ENCODE data around the gene CNTN4. TPM values are rescaled to one million over a fixed set of nuclear protein-coding genes. Genes with fewer than 3 reads are reported as not detected.
"Not testable (repeated sequence)": the region's sequence is repeated elsewhere in the genome, so short reads cannot be mapped to it uniquely, and the experiment has no call there.

Gene CNTN4
- total RNA-seq, 1 experiment from 2014 or later = 0.12 TPM

DNA sequence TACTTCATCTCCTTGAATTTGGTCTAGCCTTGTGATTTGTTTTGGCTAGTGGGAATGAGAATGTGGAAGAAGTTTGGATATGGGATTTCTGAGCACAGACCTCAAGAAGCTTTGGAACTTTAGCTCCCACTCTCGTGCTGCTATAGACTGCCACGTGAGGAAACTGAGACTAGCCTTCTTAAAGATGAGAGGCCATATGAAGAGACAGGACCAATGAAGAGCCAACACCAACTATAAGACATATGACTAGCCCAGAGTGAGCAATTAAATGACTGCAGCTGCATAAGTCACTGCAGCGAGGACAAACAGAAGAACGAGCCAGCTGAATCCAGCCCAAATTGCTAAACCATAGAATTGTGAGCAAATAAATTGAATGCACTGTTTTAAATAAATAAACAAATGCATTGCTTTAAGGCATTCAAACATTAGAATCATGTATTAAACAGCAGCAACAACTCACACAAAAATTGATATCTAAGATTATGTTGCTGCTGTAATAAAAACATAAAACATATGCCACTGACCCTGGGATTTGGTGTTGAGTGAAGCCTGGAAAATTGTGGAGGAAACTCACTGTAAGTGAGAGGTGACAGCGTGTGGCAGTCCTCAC is 15.7 kb upstream of the CNTN4 start:
- CTCF ChIA-PET = interaction anchor here (0.7 kb wide), 1 partner anchor 19 kb away, joined by 3 read pairs; no protein-coding TSS in a partner anchor
- H3K4me1 Mint-ChIP-seq (ENCODE audit: insufficient read depth, unreplicated experiment) = no peaks in the 10 kb centered on the region
- H3K27ac Mint-ChIP-seq (ENCODE audit: low read depth, unreplicated experiment) = no peak overlapping the region
- peaks cover 9% of the 10 kb centered on the region for H3K9me3 Mint-ChIP-seq (ENCODE audit: unreplicated experiment)
- intact Hi-C loops (cut with micrococcal nuclease) = no loop called here
- no peaks in the 10 kb centered on the region for H3K36me3 Mint-ChIP-seq (ENCODE audit: insufficient read depth, unreplicated experiment)
- BruUV-seq (replicated peaks) = no TSS peak
- no peaks in the 10 kb centered on the region for H3K27me3 Mint-ChIP-seq (ENCODE audit: insufficient read depth, unreplicated experiment)
- H3K4me3 Mint-ChIP-seq (ENCODE audit: unreplicated experiment) = no peak overlapping the region
- TF ChIP-seq, protein P1, sequence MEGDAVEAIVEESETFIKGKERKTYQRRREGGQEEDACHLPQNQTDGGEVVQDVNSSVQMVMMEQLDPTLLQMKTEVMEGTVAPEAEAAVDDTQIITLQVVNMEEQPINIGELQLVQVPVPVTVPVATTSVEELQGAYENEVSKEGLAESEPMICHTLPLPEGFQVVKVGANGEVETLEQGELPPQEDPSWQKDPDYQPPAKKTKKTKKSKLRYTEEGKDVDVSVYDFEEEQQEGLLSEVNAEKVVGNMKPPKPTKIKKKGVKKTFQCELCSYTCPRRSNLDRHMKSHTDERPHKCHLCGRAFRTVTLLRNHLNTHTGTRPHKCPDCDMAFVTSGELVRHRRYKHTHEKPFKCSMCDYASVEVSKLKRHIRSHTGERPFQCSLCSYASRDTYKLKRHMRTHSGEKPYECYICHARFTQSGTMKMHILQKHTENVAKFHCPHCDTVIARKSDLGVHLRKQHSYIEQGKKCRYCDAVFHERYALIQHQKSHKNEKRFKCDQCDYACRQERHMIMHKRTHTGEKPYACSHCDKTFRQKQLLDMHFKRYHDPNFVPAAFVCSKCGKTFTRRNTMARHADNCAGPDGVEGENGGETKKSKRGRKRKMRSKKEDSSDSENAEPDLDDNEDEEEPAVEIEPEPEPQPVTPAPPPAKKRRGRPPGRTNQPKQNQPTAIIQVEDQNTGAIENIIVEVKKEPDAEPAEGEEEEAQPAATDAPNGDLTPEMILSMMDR (IDR thresholded peaks at IDR 0.05; ENCODE audit: unreplicated experiment) = no peak
- POLR2A ChIA-PET = no interaction called here
- no peak for DNase-seq (ENCODE audit: unreplicated experiment)

GRCh38 chr3:2083558-2083957 is 15.1 kb upstream of the CNTN4 start:
- DNase-seq (ENCODE audit: unreplicated experiment); H3K4me1 Mint-ChIP-seq (ENCODE audit: insufficient read depth, unreplicated experiment); CTCF ChIA-PET; intact Hi-C loops (cut with micrococcal nuclease); BruUV-seq (replicated peaks); POLR2A ChIA-PET; H3K36me3 Mint-ChIP-seq (ENCODE audit: insufficient read depth, unreplicated experiment); H3K27me3 Mint-ChIP-seq (ENCODE audit: insufficient read depth, unreplicated experiment); H3K9me3 Mint-ChIP-seq (ENCODE audit: unreplicated experiment); H3K4me3 Mint-ChIP-seq (ENCODE audit: unreplicated experiment); H3K27ac Mint-ChIP-seq (ENCODE audit: low read depth, unreplicated experiment): not testable (repeated sequence)

DNA sequence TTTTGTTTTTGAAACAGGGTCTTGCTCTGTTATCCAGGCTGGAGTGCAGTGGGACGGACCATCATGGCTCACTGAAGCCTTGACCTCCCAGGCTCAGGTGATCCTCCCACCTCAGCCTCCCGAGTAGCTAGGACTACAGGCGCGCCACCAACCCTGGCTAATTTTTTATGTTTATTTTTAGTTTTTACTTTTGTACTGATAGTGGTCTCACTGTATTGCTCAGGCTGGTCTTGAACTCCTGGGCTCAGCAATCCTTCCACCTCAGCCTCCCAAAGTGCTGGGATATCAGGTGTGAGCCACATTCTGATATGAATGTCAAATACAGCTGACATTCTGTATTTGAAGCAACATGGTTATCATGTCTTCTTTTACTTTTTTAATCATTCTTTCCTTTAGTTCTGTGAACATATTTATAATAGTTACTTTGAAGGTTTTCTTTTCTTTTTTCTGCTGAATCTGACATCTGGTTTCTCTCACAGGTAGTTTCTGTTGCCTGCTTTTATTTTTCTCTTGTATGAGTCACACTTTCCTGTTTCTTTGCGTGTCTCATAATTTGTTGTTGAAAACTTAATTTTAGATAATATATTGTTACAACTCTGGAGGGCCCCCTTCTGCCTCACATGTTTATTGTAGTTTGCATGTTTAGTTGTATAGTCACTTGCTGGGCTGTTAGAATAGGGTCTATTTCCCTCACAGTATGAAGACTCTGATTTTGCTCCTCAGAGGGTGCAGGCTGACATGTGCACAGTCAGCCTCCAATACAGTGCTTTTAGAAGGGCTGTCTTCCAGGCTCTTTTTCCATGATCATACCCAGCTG is 8.4 kb upstream of the CNTN4 start:
- intact Hi-C loops (cut with micrococcal nuclease) = no loop called here

DNA sequence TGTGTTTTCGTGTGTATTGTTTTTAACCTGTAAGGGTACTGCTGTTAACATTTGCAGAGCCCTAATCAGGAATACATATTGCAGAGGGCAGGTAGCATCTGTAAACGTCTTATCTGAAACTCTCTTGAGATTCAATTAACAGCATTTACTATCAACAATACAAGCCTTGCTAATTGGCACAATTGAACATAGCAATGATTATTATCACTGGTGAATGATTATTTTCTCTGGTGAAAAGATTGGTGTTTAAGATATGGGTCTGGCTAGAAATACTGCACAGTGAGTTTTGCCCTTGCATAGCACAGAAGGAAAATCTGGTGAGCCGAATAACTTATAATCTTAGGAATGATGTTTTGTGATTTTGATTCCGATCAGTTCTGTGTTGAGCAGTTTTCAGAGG is 5.9 kb upstream of the CNTN4 start:
- ChIA-PET POLR2A (no interaction called here), CTCF (no interaction called here)
- H3K27me3 Mint-ChIP-seq (ENCODE audit: insufficient read depth, unreplicated experiment) = no peaks in the 10 kb centered on the region
- H3K9me3 Mint-ChIP-seq (ENCODE audit: unreplicated experiment) = no peaks in the 10 kb centered on the region
- H3K27ac Mint-ChIP-seq (ENCODE audit: low read depth, unreplicated experiment) = no peak overlapping the region
- intact Hi-C loops (cut with micrococcal nuclease) = no loop called here
- H3K4me1 Mint-ChIP-seq (ENCODE audit: insufficient read depth, unreplicated experiment) = peaks cover 5% of the 10 kb centered on the region
- no peak overlapping the region for H3K4me3 Mint-ChIP-seq (ENCODE audit: unreplicated experiment)
- no peak for DNase-seq (ENCODE audit: unreplicated experiment)
- no TSS peak for BruUV-seq (replicated peaks)
- no peaks in the 10 kb centered on the region for H3K36me3 Mint-ChIP-seq (ENCODE audit: insufficient read depth, unreplicated experiment)
- TF ChIP-seq, protein P1 (IDR thresholded peaks at IDR 0.05; ENCODE audit: unreplicated experiment) = no peak

More for the DNA sequence above, 8.4 kb upstream of the CNTN4 start:
- no peak overlapping the region for H3K4me3 Mint-ChIP-seq (ENCODE audit: unreplicated experiment)
- no peak overlapping the region for H3K27ac Mint-ChIP-seq (ENCODE audit: low read depth, unreplicated experiment)
- H3K4me1 Mint-ChIP-seq (ENCODE audit: insufficient read depth, unreplicated experiment) = no peaks in the 10 kb centered on the region
- POLR2A ChIA-PET = interaction anchor here (0.7 kb wide), 1 partner anchor 452 kb away, joined by 4 read pairs; no protein-coding TSS in a partner anchor
- H3K9me3 Mint-ChIP-seq (ENCODE audit: unreplicated experiment) = no peaks in the 10 kb centered on the region
- no TSS peak for BruUV-seq (replicated peaks)
- H3K36me3 Mint-ChIP-seq (ENCODE audit: insufficient read depth, unreplicated experiment) = no peaks in the 10 kb centered on the region
- CTCF ChIA-PET = no interaction called here
- peak; percentile 2 for DNase-seq (ENCODE audit: unreplicated experiment)
- TF ChIP-seq, protein P1 (IDR thresholded peaks at IDR 0.05; ENCODE audit: unreplicated experiment) = no peak
- H3K27me3 Mint-ChIP-seq (ENCODE audit: insufficient read depth, unreplicated experiment) = no peaks in the 10 kb centered on the region
